HG03159 (cell line): ENCODE data around the gene ZNF587.
"Not testable (repeated sequence)": the region's sequence is repeated elsewhere in the genome, so short reads cannot be mapped to it uniquely, and the experiment has no call there.

Experiments
- ATAC-seq: cut with Tn5 transposase; IDR thresholded peaks from one replicate; pipeline ENCODE4 v1.9.1; 2021; ENCODE audit warnings: mild to moderate bottlenecking, moderate library complexity; ENCODE audit not compliant: unreplicated experiment

The ZNF587 gene

DNA sequence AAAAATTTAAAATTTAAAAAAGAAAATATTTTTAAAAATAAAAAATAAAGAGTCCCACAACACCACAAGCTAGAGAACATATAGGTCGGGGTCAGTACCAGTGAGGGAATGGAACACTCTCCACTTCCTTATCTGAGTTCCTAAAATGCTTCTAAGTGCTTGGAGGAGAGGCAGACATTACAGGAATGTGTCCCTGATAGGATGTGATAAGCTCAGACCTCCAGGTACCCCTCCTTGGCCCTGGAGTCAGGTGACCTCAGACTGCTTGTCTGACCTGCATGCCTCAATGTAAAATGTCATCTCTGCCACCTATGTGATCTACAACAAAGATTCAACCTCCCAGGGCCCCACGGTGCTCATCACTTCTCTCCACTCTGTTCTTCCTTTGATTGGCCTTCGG, 36.4 kb downstream of the ZNF587 start:
- ATAC-seq: no peak

DNA sequence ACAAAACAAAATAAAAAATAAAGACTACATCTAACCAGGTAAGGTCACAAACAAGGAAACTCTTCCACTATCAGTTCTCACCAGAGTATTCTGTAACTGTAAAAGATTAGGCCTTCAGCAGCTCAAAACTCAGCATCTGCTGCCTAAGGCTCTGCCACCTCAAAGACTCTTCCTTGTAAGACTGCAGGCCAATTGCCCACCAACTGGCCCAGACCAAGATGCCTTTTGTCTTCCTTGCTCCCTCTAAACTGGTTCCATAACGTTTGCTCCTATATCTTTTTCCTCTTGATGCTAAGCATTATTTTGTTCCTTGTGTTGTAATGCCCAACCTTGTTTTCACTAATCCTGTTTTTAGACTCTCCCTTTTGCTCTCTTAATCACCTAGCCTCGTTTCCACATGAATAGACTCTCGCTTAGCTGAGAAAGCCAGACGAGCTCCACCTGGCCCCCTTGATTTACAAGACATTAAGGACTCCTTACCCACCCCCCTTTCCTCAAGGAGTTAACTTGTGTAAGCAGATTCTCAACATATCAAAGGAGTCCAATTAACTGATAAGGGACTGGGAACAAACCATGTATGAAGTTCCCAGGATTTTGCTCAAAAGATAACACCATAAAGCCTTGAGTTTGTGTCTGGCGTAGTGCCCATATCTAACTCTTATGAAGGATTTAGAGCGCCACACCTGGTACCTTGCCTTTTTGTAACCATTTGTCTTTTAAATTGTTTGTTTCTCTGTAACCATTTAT, 37.7 kb downstream of the ZNF587 start:
- ATAC-seq: no peak

DNA sequence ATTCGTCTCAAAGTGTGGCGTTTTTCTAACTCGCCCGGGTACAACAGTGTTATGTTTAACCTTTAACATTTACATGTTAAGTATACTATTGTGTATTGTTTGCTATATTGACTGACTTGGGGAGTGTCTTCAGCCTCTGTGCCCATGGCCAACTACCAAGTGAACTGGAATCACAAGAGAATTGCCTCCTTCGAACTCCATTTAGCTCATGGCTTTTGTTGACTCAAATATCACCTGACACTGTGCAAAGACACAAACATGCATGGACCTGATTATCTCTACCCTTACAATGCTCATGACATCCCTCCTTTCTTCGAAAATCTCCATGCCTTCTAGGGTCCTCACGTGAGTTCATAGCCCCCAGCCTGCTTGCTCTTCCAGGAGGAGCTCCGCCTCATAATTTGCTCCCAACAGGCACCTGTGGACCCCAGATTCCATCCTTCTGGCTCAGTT, 38.5 kb downstream of the ZNF587 start:
- ATAC-seq: no peak

DNA sequence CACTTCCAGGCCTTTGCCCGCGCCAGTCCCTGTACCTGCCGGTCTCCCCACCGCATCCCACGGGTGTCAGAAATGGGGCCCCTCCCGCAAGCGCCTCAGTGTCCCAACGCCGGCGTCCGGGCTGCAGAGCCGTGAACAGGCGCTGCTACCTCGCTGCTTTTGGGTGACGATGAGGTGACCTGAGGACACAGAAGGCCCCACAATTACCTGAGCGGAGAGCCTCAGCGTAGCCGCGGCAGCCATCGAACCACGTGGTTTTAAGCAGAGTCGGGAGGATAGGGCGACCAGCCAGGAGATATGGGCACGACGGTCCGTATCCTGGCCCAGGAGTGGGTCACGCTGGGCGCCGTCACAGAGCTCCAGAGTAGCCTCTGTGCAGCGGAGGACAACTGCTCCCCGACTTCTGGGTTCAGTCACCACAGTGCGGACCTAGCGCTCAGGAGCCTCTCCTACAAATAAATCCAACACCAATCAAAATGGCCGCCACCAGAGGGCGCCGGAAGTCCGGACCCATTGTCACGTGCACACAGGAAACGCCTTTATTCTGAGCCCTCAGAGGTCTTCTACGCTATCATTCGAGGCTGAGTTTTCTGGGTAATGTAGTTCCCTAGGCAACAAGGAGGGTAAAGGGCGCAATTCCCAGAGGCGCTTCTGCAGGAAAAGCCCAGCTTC, 39.0 kb downstream of the ZNF587 start, which contains the start of gene ZNF814:
Gene ZNF814 (minus strand): TSS at position 478 of the 672 bp plus-strand sequence. CDS start 235 bp downstream, at position 243.
- ATAC-seq: peak; percentile 77

DNA sequence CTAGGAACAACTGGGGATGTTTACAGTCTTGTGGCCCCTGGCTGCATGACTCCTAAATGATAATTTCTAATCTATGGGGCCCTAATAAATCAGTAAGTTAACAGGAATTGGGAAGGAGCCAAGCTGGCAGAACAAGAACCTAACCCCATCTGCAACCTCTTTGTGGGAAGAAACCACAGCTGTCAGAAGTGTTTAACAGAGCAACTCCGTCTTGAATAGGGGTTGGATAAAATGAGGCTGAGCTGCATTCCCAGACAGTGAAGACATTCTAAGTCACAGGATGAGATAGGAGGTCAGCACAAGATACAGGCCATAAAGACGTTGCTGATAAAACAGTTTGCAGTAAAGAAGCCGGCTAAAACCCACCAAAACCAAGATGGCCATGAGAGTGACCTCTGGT, 41.0 kb downstream of the ZNF587 start:
- ATAC-seq: not testable (repeated sequence)

DNA sequence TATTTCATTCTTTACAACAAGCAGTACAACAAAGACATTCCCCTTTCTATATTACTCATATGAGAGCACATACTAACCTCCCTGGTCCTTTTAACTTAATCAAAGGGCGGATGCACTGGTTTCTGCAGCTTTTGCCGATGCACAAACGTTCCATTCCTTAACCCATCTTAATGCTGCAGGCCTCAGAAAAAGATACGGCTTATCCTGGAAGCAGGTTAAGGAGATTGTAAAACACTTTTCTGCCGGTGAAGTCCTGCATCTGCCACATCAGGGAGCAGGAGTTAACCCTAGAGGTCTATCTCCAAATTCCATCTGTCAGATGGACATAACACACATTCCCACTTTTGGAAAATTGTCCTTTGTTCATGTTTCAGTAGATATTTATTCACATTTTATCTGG, 50.7 kb downstream of the ZNF587 start:
- ATAC-seq: no peak

DNA sequence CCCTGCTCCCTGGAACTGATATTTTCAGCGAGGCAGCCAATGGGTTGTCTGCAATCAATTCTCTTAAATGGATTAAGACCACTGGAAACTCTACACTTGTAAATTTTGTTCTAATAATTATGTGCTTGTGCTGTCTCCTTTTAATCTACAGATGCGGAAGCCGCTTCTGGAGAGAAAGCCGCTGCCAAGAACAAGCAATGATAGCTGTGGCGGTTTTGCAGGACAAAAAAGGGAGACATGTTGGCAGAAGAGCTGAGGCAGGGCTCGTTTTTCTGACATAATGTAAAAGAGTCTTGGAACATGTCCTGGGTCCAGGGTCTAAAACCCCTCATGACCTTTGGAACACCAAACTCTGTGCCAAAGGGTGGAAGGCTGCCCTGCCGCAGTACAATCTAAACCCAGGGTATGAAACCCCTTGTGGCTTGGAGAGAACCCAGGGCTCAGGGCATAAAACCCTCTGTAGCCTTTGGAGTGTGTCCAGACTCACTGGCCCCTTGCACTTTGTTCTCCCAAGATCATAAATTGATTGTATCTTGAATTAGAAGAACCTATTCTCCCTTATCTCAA, 54.0 kb downstream of the ZNF587 start:
- no peak for ATAC-seq

DNA sequence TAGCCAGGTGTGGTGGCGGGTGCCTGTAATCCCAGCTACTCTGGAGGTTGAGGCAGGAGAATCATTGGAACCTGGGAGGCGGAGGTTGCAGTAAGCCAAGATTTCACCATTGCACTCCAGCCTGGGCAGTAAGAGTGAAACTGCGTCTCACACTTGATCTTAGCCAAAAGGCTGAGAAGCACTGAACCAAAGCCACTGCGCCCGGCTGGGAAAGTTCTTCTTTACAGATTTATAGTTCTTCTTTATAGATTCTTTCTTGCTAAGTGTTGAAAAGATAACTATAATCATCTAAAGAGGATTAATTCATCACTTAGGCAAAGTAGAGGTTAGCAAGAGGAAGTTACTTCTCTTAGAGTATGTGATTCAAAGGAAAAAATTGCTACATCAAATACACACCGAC, 55.6 kb downstream of the ZNF587 start:
- no peak for ATAC-seq

DNA sequence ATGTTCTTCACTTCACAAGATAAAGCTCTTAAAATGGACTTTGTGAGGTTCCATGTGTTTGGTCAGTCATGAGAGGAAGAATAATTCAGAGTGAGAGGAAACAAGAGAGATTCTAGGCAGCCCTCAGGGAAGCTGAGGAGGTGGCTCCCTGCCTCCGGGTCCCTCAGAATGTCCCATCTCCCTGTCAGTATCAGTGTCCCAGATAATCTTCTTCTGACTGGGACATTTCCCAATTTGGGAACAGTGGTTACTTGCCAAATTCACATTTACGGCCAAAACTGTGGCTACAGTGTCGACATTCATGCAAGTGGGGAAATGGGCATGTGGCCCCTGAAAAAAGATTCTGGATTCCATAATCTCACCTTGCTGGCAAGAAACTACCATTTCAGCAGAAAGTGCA, 57.7 kb downstream of the ZNF587 start:
- ATAC-seq: no peak

DNA sequence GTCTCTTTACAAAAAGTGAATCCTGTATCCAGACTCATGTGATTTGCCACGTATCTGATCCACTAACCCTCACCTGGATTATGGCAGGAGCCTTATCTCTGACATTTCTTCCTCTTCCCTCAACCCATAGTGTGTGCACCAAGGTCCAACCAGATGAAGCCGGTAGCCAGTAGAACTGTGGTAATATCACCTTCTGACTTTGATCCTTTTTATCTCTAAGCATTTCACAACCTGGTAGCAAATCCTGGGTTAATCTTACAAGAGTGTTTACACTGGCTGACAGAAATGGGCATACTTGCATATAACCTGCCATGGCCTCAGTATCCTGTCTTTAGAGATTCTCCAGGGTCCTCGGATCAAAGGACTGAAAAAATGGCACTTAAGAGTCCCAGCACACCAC, 64.9 kb downstream of the ZNF587 start:
- no peak for ATAC-seq
